Fibroblast of lung (primary cell): ENCODE results near the gene TTLL3. TPM values are rescaled to one million over a fixed set of nuclear protein-coding genes. Genes with fewer than 3 reads are reported as not detected.

ENCODE experiments used
- DNase-seq, 2 donors: peaks; one replicate each; pipeline versions ENCODE4 v3.0.0 to v3.0.0-alpha.2; 2010; ENCODE audit warnings: low read depth in 2 of 2
- H2AFZ ChIP-seq: 2 replicates; pipeline ENCODE4 v1.5.1; 2012; ENCODE audit warnings: low read length, control low read depth, inconsistent platforms
- H3K27ac ChIP-seq: 2 replicates; pipeline ENCODE4 v1.5.1; 2011; ENCODE audit warnings: low read length, control low read depth; ENCODE audit not compliant: insufficient read depth
- H3K27me3 ChIP-seq: 2 replicates; pipeline ENCODE4 v1.5.1; 2011; ENCODE audit warnings: mild to moderate bottlenecking, low read length; ENCODE audit not compliant: control insufficient read depth, insufficient read depth
- H3K36me3 ChIP-seq: 2 replicates; pipeline ENCODE4 v1.5.1; 2011; ENCODE audit warnings: low read length; ENCODE audit not compliant: control insufficient read depth, insufficient read depth
- H3K4me1 ChIP-seq: 2 replicates; pipeline ENCODE4 v1.5.1; 2011; ENCODE audit warnings: low read length; ENCODE audit not compliant: control insufficient read depth, insufficient read depth; ENCODE audit errors: extremely low read depth
- H3K4me2 ChIP-seq: 2 replicates; pipeline ENCODE4 v1.5.1; 2011; ENCODE audit warnings: low read length, control low read depth; ENCODE audit not compliant: insufficient read depth; ENCODE audit errors: extremely low read depth
- H3K4me3 ChIP-seq, 4 experiments: fragments of 200-600 bp in 1 of 4; sonication (generic) in 1 of 4; replicated peaks in 1 of 4; 2 replicates each; pipeline ENCODE4 v1.5.1; 2011 to 2016; ENCODE audit warnings: low read length in 4 of 4, low read depth in 3 of 4, mild to moderate bottlenecking in 3 of 4, control low read depth in 2 of 4, inconsistent platforms in 1 of 4, mixed read lengths in 1 of 4; ENCODE audit not compliant: insufficient read depth in 1 of 4; ENCODE audit errors: control extremely low read depth in 1 of 4
- H3K79me2 ChIP-seq: 2 replicates; pipeline ENCODE4 v1.5.1; 2012; ENCODE audit warnings: mild to moderate bottlenecking, low read length, inconsistent platforms; ENCODE audit not compliant: control insufficient read depth, insufficient read depth
- H3K9ac ChIP-seq: 2 replicates; pipeline ENCODE4 v1.5.1; 2011; ENCODE audit warnings: mild to moderate bottlenecking, low read length, control low read depth; ENCODE audit not compliant: insufficient read depth
- H3K9me3 ChIP-seq: 2 replicates; pipeline ENCODE4 v1.5.1; 2012; ENCODE audit warnings: low read depth, low read length; ENCODE audit not compliant: control insufficient read depth, insufficient read depth
- H4K20me1 ChIP-seq: 2 replicates; pipeline ENCODE4 v1.5.1; 2011; ENCODE audit warnings: low read length; ENCODE audit not compliant: control insufficient read depth, insufficient read depth; ENCODE audit errors: extremely low read depth
- CTCF ChIP-seq, 2 donors: IDR thresholded peaks in 1 of 2; conservative IDR thresholded peaks in 1 of 2; 1 replicate in 1 of 2; 2 replicates in 1 of 2; pipeline ENCODE4 v1.5.1; 2011 to 2012; ENCODE audit warnings: low read length in 2 of 2, control low read depth in 1 of 2, inconsistent platforms in 1 of 2, low read depth in 1 of 2, mild to moderate bottlenecking in 1 of 2
- EZH2 ChIP-seq: IDR thresholded peaks from 2 replicates; pipeline ENCODE4 v1.5.1; 2012; ENCODE audit warnings: low read length, control low read depth, mild to moderate bottlenecking; ENCODE audit errors: missing control alignments
- polyA plus RNA-seq, 2 donors: library from polyadenylated mRNA; depleted of rRNA in 1 of 2; stranded (reverse) in 1 of 2; unstranded in 1 of 2; fragments of >200 nt; gene quantifications; 2 replicates each; pipeline ENCODE4 v1.2.1, GENCODE V29; 2011 to 2012; ENCODE audit warnings: missing spikeins in 1 of 2
- total RNA-seq: library from RNA; depleted of rRNA; stranded (reverse); fragments of >200 nt; gene quantifications from 2 replicates; pipeline ENCODE4 v1.2.1, GENCODE V29; 2014

The TTLL3 gene
- total and polyA plus RNA-seq, 2 donors (not counting 1 experiment from before 2014, with no cell fraction given), result 14.9 to 16.1 TPM

GRCh38 chr3:9862391-9863057 lies 52.5 kb downstream of the TTLL3 start:
- no peaks in the 10 kb centered on the region for H3K9me3 ChIP-seq
- peaks cover 5% of the 10 kb centered on the region for H3K4me1 ChIP-seq
- H2AFZ ChIP-seq, result peak overlapping the region; percentile 78
- no peaks in the 10 kb centered on the region for H3K36me3 ChIP-seq
- no peaks in the 10 kb centered on the region for H3K79me2 ChIP-seq
- TF ChIP-seq EZH2 (no peak), CTCF (conservative IDR thresholded peaks at IDR 0.05 in 1 of 2, IDR thresholded peaks at IDR 0.05 in 1 of 2; ENCODE audit: low read depth in 1 of 2, low read length in 2 of 2) (peak; percentile 28 to 40)
- DNase-seq, result peak; percentile 15 to 59
- no peaks in the 10 kb centered on the region for H4K20me1 ChIP-seq
- no peak overlapping the region for H3K9ac ChIP-seq
- no peak overlapping the region for H3K27ac ChIP-seq
- H3K27me3 ChIP-seq, result no peaks in the 10 kb centered on the region
- no peak overlapping the region for H3K4me3 ChIP-seq
- no peak overlapping the region for H3K4me2 ChIP-seq

GRCh38 chr3:9863058-9863772 lies 53.2 kb downstream of the TTLL3 start:
- Histone ChIP-seq H3K9me3 (no peaks in the 10 kb centered on the region), H3K79me2 (no peaks in the 10 kb centered on the region), H3K27ac (no peak overlapping the region), H3K4me2 (no peak overlapping the region), H4K20me1 (no peaks in the 10 kb centered on the region), H3K4me3 (no peak overlapping the region), H2AFZ (peak overlapping the region; percentile 78), H3K27me3 (no peaks in the 10 kb centered on the region), H3K36me3 (no peaks in the 10 kb centered on the region), H3K4me1 (peaks cover 5% of the 10 kb centered on the region), H3K9ac (no peak overlapping the region)
- no peak for DNase-seq
- TF ChIP-seq CTCF (conservative IDR thresholded peaks at IDR 0.05 in 1 of 2, IDR thresholded peaks at IDR 0.05 in 1 of 2; ENCODE audit: low read depth in 1 of 2, low read length in 2 of 2) (no peak), EZH2 (no peak)

- no peak overlapping the region for H3K9ac ChIP-seq
- no peaks in the 10 kb centered on the region for H3K27me3 ChIP-seq
These were observed 54.3 kb downstream of the TTLL3 start for GRCh38 chr3:9864200-9864927.

More at GRCh38 chr3:9864200-9864927, 54.3 kb downstream of the TTLL3 start:
- Histone ChIP-seq H3K4me2 (no peak overlapping the region), H3K27ac (peak overlapping the region; percentile 41), H4K20me1 (no peaks in the 10 kb centered on the region), H3K9me3 (no peaks in the 10 kb centered on the region), H3K4me1 (peaks cover 5% of the 10 kb centered on the region), H3K79me2 (no peaks in the 10 kb centered on the region), H2AFZ (peak overlapping the region; percentile 24), H3K36me3 (no peaks in the 10 kb centered on the region), H3K4me3 (no peak overlapping the region)
- peak; percentile 84 to 95 for DNase-seq
- TF ChIP-seq CTCF (conservative IDR thresholded peaks at IDR 0.05 in 1 of 2, IDR thresholded peaks at IDR 0.05 in 1 of 2; ENCODE audit: low read depth in 1 of 2, low read length in 2 of 2) (no peak), EZH2 (no peak)
